ENCODE data around the gene ZNF423.
A peak's percentile ranks its signal among the peaks of the same experiment; 100 is the strongest.
"Not testable (repeated sequence)": the region's sequence is repeated elsewhere in the genome, so short reads cannot be mapped to it uniquely, and the experiment has no call there.

The ZNF423 gene

GRCh38 chr16:49567950-49568349 lies 288.0 kb downstream of the ZNF423 start:
- no peak for DNase-seq

GRCh38 chr16:49566432-49566831 lies 289.5 kb downstream of the ZNF423 start:
- no peak for DNase-seq

GRCh38 chr16:49564496-49565229 lies 291.2 kb downstream of the ZNF423 start:
- no peak for DNase-seq

- DNase-seq: no peak
Observed at GRCh38 chr16:49563666-49564065, 292.2 kb downstream of the ZNF423 start.

DNA sequence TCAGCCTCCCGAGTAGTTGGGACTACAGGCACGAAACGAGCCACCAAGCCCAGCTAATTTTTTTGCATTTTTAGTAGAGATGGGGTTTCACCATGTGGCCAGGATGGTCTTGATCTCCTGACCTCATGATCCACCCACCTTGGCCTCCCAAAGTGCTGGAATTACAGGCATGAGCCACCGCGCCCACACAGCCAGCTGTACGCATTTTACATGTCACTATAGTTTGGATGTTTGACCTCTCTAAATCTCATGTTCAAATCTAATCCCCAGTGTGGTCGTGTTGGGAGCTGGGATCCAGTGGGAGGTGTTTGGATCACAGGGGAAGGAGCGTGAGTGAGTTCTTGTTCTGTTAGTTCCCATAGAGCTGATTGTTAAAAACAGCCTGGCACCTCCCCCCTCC lies 293.0 kb downstream of the ZNF423 start:
- not testable (repeated sequence) for DNase-seq

DNA sequence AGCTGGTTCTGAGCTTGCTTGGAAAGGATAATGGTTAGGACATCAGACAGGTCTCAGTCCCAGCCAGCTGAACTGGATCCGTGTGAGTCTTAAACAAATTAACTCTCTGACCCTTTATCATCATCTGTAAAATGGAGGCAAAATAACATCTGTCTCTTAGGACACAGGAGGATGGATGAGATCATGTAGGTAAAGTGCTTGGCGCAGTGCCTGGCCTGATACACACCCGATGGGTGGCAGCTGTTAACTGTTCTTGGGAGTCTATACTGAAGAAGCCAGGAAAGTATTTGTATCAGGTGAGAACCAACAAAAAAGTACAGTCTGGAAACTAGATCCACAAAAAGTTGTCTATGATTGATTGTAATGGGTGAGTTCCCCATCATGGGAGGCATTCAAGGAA lies 293.7 kb downstream of the ZNF423 start:
- no peak for DNase-seq

DNA sequence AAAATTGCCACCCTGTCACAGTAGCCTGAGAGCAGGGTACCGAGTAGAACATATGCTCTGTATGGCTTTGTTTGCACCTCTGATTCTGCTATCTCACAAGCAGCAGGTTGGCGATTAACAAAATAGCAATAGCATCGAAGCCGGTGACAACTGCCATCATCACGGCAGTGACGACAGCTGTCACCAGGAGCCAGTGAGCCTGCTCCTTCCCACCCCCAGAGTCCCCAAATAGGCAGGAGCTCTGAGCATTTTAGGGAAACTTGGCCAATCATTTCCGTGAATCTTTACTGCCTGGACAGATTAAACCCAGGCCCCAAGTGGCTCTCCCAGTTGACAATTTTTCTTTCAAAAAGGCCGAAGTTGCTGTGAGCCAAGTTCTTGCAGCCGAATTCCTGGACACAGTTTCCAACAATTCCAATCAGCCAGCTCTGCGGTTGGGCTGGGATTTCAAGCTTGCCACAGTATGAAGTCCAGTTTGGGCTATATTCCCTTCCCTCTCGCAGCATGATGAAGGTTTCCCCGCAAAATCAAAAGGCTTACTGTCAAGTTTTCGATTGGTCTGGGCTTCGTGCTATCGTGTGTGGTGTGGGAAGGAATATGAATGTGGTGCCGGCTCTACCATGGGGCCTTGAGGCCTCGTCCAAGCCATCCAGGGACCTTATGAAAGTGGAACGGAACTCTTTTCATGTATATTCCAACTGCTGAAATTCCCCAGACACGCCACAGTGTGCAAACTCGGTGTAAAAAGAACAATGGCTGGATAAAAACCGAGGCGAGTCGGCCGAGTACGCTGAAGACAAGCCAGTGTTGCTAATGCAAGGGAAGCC lies 295.7 kb downstream of the ZNF423 start:
- no peak for DNase-seq

GRCh38 chr16:49559242-49559641 lies 296.7 kb downstream of the ZNF423 start:
- no peak for DNase-seq

DNA sequence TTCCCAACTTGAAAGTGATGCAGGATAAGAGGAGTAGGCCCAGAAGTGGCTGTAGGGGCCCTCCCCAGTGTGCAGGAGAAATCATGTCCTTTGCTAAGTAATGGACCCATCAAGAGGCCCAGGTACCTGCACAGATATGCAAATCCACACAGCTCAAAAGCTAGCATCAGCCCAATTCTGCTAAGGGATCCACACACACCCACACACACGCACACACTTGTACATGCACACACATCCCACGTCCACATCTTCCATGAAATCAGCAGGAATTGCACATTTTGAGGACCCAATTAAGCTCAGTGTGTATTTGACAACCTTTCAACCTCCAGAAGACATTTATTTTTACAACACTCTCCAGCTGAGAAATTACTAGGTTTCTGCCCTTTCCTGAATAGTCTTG lies 297.5 kb downstream of the ZNF423 start:
- no peak for DNase-seq

GRCh38 chr16:49556606-49557446 lies 299.1 kb downstream of the ZNF423 start:
- DNase-seq: peak; percentile 58

- no peak for DNase-seq
Observed at GRCh38 chr16:49556249-49556605, 299.7 kb downstream of the ZNF423 start.

- DNase-seq: no peak
Observed at GRCh38 chr16:49554681-49555080, 301.2 kb downstream of the ZNF423 start.

- DNase-seq: no peak
Observed at GRCh38 chr16:49552313-49552928, 303.5 kb downstream of the ZNF423 start.

GRCh38 chr16:49550666-49551065 lies 305.2 kb downstream of the ZNF423 start:
- no peak for DNase-seq

DNA sequence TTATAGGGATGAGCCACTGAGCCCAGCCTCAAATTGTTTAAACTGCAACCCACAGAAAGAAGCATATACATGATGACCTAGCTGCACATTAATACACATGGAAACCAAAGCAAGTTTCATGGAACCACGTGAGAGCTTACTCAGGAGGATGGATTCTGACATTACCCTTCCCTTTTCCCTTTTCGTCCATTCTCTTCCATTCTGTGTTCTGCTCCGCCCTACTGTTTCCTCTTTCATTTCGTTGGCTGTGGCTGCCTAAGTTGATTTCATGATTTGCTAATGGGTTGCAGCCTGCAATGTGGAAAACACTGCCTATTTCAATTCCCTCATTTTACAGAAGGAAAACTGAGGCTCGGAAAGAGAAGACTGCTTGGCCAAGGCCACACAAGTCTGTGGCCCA lies 305.8 kb downstream of the ZNF423 start:
- no peak for DNase-seq

DNA sequence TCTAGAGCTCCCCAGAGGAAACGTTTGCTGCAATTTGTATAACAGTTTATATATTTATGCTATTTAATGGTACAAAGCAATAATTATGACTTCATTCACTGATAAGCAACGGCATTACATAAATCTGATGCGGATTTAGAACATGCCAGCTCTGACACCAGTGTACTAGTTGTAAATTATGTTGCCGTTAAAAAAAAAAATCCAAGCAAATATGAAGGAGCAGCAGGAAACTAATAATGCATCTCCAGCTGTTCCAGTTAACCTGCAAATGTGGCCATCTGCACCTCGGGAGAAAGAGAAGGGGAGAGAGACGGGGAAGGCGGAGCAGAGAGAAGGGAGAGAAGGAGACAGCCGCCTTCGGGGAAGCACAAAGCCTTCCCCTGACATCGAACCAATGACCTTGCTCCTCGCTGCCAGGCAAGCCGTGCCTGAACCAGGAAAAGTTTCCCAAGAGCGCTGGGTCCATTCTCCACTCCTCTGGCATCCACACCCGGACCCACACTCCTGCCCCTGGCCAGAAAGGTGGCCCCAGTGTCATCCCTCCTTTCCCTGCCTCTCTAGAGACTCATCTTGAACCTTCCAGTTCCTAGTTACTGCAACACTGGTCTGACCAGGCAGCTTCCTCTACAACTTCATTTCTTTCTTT lies 307.5 kb downstream of the ZNF423 start:
- peak; percentile 47 for DNase-seq

DNA sequence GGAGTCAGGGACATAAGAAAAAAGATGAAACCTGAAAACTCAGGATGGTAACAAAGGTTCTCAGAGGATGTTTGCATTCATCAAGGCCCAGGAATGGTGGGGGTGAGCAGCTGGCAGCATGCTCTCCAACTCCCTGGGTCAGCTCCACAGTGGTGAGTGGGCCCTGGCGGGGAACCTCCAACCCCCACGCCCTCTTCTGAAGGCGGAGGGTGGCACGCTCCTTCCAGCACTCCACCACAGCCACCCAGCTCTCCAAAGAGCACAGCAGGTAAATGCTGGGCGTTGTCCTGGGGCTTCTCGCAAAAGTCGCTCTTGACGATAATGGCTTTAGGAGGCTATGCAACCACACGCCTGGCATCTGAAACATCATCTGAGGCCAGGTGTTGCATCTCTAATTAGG lies 308.5 kb downstream of the ZNF423 start:
- peak; percentile 50 for DNase-seq

DNA sequence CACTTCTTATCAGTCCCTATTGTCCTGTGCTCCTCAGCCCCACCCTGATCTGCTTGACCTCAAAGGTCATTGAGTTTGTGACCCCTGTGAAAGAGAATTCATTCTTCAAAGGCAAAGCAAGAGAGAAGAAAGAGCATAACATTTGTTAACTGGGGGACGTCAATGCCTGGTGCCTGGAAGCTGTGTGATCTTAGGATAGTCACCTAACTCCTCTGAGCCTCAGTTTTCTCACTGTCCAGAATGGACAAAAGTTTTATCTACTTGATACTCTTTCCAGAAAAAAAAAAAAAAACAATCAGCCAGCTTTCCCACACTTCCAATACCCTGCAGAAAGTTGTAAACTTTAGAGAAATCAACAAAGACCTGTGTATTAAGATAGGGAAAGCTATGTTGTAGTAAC lies 309.2 kb downstream of the ZNF423 start:
- no peak for DNase-seq

GRCh38 chr16:49545741-49546448 lies 310.0 kb downstream of the ZNF423 start:
- DNase-seq: no peak

- DNase-seq: no peak
Observed at GRCh38 chr16:49545243-49545642, 310.7 kb downstream of the ZNF423 start.

DNA sequence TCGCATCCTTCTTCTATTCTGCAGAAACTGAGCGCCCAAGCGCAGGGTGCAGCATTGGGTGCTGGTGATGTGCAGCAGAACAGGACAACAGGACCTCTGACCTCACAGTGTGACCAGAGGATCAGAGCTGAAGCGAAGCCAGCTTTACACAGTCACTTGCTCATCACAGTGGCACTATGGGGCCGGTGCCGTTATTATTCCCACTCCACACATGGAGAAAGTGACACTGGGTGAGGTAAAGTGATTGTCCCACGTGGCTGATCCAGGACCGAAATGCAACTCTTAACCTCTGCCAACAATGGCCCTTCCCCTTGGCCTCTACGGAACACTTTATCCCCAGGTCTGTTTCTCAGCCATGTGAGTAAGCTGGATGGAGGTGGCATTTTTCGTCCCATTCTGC lies 311.1 kb downstream of the ZNF423 start:
- DNase-seq: no peak

DNA sequence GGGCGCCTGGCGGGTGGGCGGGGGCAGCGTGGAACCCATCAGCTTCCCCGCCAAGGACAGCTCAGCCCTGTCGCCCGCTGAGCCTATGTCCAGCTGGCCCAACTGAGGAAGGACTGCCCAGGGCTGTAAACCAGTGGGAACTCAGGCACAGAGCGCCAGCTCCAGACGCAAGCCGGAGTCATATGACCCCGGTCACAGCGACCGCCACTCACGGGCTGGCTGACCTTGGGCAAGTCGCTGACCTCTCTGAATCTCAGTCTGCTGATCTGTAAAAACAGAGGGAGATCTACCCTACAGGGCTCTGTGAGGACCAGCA lies 312.3 kb downstream of the ZNF423 start:
- no peak for DNase-seq

Measured in NCI-H1417 treated with DMSO at 0.1 percent for 48 hours (cell line).